Ascending aorta (tissue), 2 donors: Measurements from ENCODE around the gene C2CD3. TPM values are rescaled to one million over a fixed set of nuclear protein-coding genes. Genes with fewer than 3 reads are reported as not detected.
"Not testable (repeated sequence)": the region's sequence is repeated elsewhere in the genome, so short reads cannot be mapped to it uniquely, and the experiment has no call there.

ENCODE experiments used
- DNase-seq, 2 donors: peaks; one replicate each; pipeline ENCODE4 v3.0.0-alpha.2; 2019; ENCODE audit warnings: low spot score in 2 of 2
- H3K27ac ChIP-seq, 2 donors: fragments of 200-600 bp; sonication (generic); one replicate each; pipeline ENCODE4 v1.5.1; 2016 to 2017; ENCODE audit warnings: mild to moderate bottlenecking in 1 of 2
- H3K27me3 ChIP-seq: fragments of 200-600 bp; sonication (generic); one replicate; pipeline ENCODE4 v1.5.1; 2017
- H3K36me3 ChIP-seq, 2 donors: fragments of 200-600 bp; sonication (generic); one replicate each; pipeline ENCODE4 v1.5.1; 2016
- H3K4me1 ChIP-seq, 2 donors: fragments of 200-600 bp; sonication (generic); one replicate each; pipeline ENCODE4 v1.5.1; 2016 to 2017; ENCODE audit warnings: mild to moderate bottlenecking in 1 of 2
- H3K4me3 ChIP-seq, 2 donors: fragments of 200-600 bp; sonication (generic); one replicate each; pipeline ENCODE4 v1.5.1; 2016 to 2017; ENCODE audit warnings: mild to moderate bottlenecking in 1 of 2
- H3K9me3 ChIP-seq, 2 donors: fragments of 200-600 bp; sonication (generic); one replicate each; pipeline ENCODE4 v1.5.1; 2016
- CTCF ChIP-seq, 3 experiments: fragments of 200-600 bp in 2 of 3; fragments of 450-650 bp in 1 of 3; sonication (generic) in 2 of 3; IDR thresholded peaks; one replicate each; pipeline ENCODE4 v1.5.1; 2016 to 2019; ENCODE audit warnings: antibody characterized with exemption in 3 of 3, mild to moderate bottlenecking in 1 of 3, moderate library complexity in 1 of 3
- intact Hi-C: fragments of 100-400 bp; cut with DNase I; formaldehyde crosslinking; loops from one replicate; pipeline ENCODE4 v1.15.1; 2023
- total RNA-seq: library from RNA; depleted of rRNA; stranded (reverse); fragments of >200 nt; gene quantifications from one replicate; pipeline ENCODE4 v1.1.0, GENCODE V29; 2016

C2CD3 gene
- total RNA-seq, 1 donor from 2014 or later: 11.4 TPM

- no peaks in the 10 kb centered on the region for H3K4me1 ChIP-seq
- no peaks in the 10 kb centered on the region for H3K27me3 ChIP-seq
- no peaks in the 10 kb centered on the region for H3K36me3 ChIP-seq
- no peak for TF ChIP-seq CTCF (IDR thresholded peaks at IDR 0.05)
- H3K27ac ChIP-seq: no peak overlapping the region
- H3K4me3 ChIP-seq: no peak overlapping the region
- H3K9me3 ChIP-seq: no peaks in the 10 kb centered on the region
- intact Hi-C loops: no loop called here
- DNase-seq: no peak
Measured at GRCh38 chr11:73990730-73991129, 180.1 kb downstream of the C2CD3 start.

- Histone ChIP-seq H3K4me1 (peaks cover 3 to 6% of the 10 kb centered on the region in 2 donors), H3K27me3 (no peaks in the 10 kb centered on the region), H3K27ac (no peak overlapping the region), H3K36me3 (no peaks in the 10 kb centered on the region), H3K4me3 (no peak overlapping the region), H3K9me3 (no peaks in the 10 kb centered on the region)
- intact Hi-C loops: no loop called here
- no peak for DNase-seq
- peak in 1 of 3 experiments; percentile 6 for TF ChIP-seq CTCF (IDR thresholded peaks at IDR 0.05)
Measured at GRCh38 chr11:73989156-73989555, 181.6 kb downstream of the C2CD3 start.

- no peaks in the 10 kb centered on the region for H3K9me3 ChIP-seq
Measured at GRCh38 chr11:73988227-73988626, 182.6 kb downstream of the C2CD3 start.

GRCh38 chr11:73985661-73986060 is 185.1 kb downstream of the C2CD3 start:
- H3K4me3 ChIP-seq, H3K36me3 ChIP-seq, H3K9me3 ChIP-seq, DNase-seq, intact Hi-C loops, H3K27ac ChIP-seq, H3K27me3 ChIP-seq: not testable (repeated sequence)
- peaks cover 5 to 15% of the 10 kb centered on the region in 2 donors for H3K4me1 ChIP-seq

More at GRCh38 chr11:73988227-73988626, 182.6 kb downstream of the C2CD3 start:
- intact Hi-C loops: no loop called here
- no peaks in the 10 kb centered on the region for H3K36me3 ChIP-seq
- no peak for TF ChIP-seq CTCF (IDR thresholded peaks at IDR 0.05)
- no peak for DNase-seq
- H3K27ac ChIP-seq: no peak overlapping the region
- H3K4me1 ChIP-seq: peaks cover 5 to 11% of the 10 kb centered on the region in 2 donors
- no peak overlapping the region for H3K4me3 ChIP-seq
- no peaks in the 10 kb centered on the region for H3K27me3 ChIP-seq

GRCh38 chr11:73983741-73984538 is 186.9 kb downstream of the C2CD3 start:
- intact Hi-C loops: loop anchor here (2.0 to 5.0 kb wide), 4 partner anchors 107 to 387 kb away; partner anchors contain the start of genes C2CD3, COA4, FAM168A and PAAF1
- H3K27me3 ChIP-seq: no peaks in the 10 kb centered on the region
- peak overlapping the region; percentile 61 to 74 for H3K4me3 ChIP-seq
- H3K4me1 ChIP-seq: peaks cover 5 to 15% of the 10 kb centered on the region in 2 donors
- H3K36me3 ChIP-seq: no peaks in the 10 kb centered on the region
- TF ChIP-seq CTCF (IDR thresholded peaks at IDR 0.05): no peak
- no peak for DNase-seq
- H3K27ac ChIP-seq: peak overlapping the region; percentile 84 to 89
- H3K9me3 ChIP-seq: no peaks in the 10 kb centered on the region

GRCh38 chr11:73982990-73983740 is 187.6 kb downstream of the C2CD3 start:
- TF ChIP-seq CTCF (IDR thresholded peaks at IDR 0.05): no peak
- Histone ChIP-seq H3K27ac (peak overlapping the region; percentile 84 to 89), H3K27me3 (no peaks in the 10 kb centered on the region), H3K4me1 (peaks cover 5 to 15% of the 10 kb centered on the region in 2 donors), H3K36me3 (peaks cover under 1 to 3% of the 10 kb centered on the region in 2 donors), H3K4me3 (peak overlapping the region; percentile 61 to 74), H3K9me3 (no peaks in the 10 kb centered on the region)
- DNase-seq: peak; percentile 82 to 97
- intact Hi-C loops: loop anchor here (2.0 to 5.0 kb wide), 4 partner anchors 106 to 386 kb away; partner anchors contain the start of genes C2CD3, COA4, FAM168A and PAAF1
